Nucleus accumbens (tissue), 56 donors: ENCODE data around the gene SLC5A5.
A peak's percentile ranks its signal among the peaks of the same experiment; 100 is the strongest.

Source experiments
- DNase-seq, 56 donors: peaks; one replicate each; lab custom pipeline; 2025; lab: John Stamatoyannopoulos, UW

The SLC5A5 gene

GRCh38 chr19:17846146-17846545, 25.6 kb upstream of the SLC5A5 start:
- no peak for DNase-seq

- peak in 48 of 56 donors; percentile 5 to 78 (median 40) for DNase-seq
These were observed 24.0 kb upstream of the SLC5A5 start, which contains the start of gene JAK3 for GRCh38 chr19:17847538-17848366. TSS of gene JAK3 (minus strand) at chr19:17847982. CDS start at chr19:17844417, 3,565 bp downstream.

GRCh38 chr19:17848595-17849292, 23.0 kb upstream of the SLC5A5 start:
- no peak for DNase-seq

- DNase-seq, result no peak
These were observed 17.7 kb upstream of the SLC5A5 start for GRCh38 chr19:17854061-17854460.

- peak in 51 of 56 donors; percentile 9 to 88 (median 59) for DNase-seq
These were observed 16.2 kb upstream of the SLC5A5 start for GRCh38 chr19:17855280-17856152.

- peak; percentile 88 to 100 (median 99) for DNase-seq
These were observed 12.0 kb upstream of the SLC5A5 start, which contains the start of gene RPL18A for GRCh38 chr19:17859533-17860330. TSS of gene RPL18A (plus strand) at chr19:17859910. CDS start at chr19:17859957, 47 bp downstream.

GRCh38 chr19:17860331-17860992, 11.3 kb upstream of the SLC5A5 start:
- no peak for DNase-seq

GRCh38 chr19:17860993-17861360, 10.8 kb upstream of the SLC5A5 start:
- DNase-seq, result no peak

- no peak for DNase-seq
These were observed 10.0 kb upstream of the SLC5A5 start for GRCh38 chr19:17861542-17862402.

- no peak for DNase-seq
These were observed 8.8 kb upstream of the SLC5A5 start for GRCh38 chr19:17862711-17863519.

GRCh38 chr19:17863520-17864182, 8.1 kb upstream of the SLC5A5 start:
- DNase-seq, result no peak

- no peak for DNase-seq
These were observed 6.1 kb upstream of the SLC5A5 start for GRCh38 chr19:17865364-17866311.

GRCh38 chr19:17866312-17866963, 5.3 kb upstream of the SLC5A5 start:
- DNase-seq, result no peak

GRCh38 chr19:17866964-17867486, 4.7 kb upstream of the SLC5A5 start:
- DNase-seq, result no peak

- no peak for DNase-seq
These were observed 3.1 kb upstream of the SLC5A5 start for GRCh38 chr19:17868669-17869068.
